ENCODE measurements around the gene ANAPC7.
"Not testable (repeated sequence)": the region's sequence is repeated elsewhere in the genome, so short reads cannot be mapped to it uniquely, and the experiment has no call there.

The ANAPC7 gene

DNA sequence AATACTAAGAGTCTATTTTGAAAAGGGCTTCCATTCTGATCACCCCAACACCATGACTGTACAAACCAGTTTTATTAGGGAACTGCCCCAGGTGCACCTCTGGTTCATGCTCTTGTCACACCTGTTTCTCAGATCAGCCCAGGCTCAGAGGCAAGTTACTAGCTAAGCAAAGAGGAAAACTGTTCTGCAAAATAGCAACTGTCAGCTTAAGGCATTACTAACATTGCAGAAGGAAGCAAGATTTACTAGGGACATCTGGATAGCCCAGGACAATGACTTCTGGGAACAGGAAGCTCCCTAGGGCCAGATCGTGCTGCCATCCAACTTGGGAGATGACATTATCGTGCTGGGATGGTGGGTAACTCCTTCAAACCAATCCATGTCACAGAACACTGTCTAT lies 30.1 kb downstream of the ANAPC7 start:
- ATAC-seq, result no peak

DNA sequence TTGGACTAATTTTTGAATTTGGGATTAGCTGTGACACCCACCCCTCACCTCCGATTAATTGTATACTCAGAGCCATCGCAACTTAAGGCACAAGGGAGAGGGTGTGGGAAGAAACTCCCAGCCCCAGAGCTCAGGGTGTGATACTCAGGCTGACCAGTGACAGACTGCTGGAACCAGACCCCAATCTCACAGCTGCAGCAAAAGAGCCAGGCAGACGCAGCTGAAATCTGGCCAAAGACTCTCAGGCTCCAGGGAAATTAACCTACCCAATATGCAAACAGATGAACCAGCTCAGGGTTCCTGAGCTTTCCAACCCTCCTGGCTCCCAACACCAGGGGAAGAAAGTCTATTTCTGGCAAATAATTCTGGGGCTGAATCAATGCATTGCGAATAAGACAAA lies 30.5 kb downstream of the ANAPC7 start:
- ATAC-seq, result no peak

- no peak for ATAC-seq
Observed at GRCh38 chr12:110372056-110372425, 31.5 kb downstream of the ANAPC7 start.

DNA sequence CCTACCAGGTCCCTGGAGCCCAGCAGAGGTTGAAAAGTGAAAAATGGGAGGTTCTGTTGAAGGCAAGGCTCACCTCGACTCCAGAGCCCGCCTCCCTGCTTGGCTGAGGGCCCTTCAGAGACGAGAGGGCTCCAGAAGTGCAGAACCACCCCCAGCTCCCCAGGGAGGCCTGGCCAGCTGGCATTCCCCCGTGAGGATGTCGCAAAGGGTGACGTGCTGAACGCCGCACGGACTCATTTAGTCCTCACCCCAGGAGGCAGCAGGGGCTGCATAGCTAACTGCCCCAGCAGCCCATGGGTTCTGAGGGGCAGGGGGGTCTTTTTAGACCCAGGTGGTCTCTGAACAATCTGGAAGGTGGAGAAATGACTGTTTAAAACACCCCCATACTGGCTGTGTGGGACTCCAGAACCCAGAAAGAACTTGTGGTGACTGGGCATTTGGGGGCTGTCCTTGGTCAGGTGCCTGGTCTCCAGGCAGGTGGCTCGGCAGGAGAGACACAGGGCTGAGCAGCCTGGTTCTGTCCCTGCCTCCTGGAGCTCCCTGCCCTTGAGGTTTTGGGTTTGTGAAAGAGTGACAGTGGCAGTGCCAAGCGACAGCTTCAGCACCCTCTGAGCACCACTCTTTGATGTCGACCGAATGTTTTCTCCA lies 32.0 kb downstream of the ANAPC7 start:
- peak; percentile 21 to 43 for ATAC-seq

- no peak for ATAC-seq
Observed at GRCh38 chr12:110370732-110371231, 32.7 kb downstream of the ANAPC7 start.

DNA sequence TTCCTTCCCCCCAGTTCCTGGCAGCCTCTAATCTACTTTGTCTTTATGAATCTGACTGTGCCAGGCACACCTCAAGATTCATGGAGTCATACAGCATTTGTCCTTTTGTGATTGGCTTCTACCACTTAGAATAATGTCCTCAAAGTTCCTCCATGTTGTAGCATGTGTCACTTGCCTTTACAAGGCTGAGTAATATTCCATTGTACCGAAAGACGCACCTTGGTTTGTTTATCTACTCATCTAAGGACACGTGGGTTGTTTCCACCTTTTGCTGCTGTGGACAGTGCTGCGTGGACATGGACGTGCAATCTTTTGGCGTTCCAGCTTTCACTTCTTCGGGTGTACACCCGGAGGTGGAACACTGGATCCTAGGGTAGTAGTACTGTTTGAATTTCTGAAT lies 33.5 kb downstream of the ANAPC7 start:
- ATAC-seq, result no peak

DNA sequence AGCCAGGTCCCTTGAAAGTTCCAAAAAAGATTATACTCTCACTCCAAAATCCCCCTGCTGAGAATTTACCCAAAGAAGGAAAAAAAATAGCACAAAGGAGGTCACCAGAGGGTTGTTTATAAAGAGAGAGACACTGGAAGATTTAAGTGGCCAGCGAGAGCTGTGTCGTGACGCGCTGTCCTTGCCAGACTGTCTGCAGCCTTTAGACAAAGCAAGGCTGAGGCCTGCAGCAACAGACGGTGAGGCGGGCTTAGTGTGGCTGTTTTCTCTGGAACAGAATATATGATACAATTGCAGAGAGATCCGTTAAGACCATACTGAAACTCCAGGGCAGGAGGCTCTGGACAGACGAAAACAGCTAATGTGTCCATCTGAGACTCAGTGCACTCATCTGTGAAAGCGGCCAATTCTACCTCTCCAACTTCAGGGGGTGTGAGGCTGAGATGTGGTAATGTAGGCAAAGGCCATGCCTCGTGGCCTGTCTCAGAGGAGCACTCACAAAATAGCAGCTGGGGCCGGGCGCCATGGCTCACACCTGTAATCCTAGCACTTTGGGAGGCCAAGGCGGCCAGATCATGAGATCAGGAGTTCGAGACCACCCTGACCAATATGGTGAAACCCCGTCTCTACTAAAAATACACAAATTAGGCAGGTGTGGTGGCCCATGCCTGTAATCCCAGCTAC lies 36.2 kb downstream of the ANAPC7 start:
- ATAC-seq, result no peak

DNA sequence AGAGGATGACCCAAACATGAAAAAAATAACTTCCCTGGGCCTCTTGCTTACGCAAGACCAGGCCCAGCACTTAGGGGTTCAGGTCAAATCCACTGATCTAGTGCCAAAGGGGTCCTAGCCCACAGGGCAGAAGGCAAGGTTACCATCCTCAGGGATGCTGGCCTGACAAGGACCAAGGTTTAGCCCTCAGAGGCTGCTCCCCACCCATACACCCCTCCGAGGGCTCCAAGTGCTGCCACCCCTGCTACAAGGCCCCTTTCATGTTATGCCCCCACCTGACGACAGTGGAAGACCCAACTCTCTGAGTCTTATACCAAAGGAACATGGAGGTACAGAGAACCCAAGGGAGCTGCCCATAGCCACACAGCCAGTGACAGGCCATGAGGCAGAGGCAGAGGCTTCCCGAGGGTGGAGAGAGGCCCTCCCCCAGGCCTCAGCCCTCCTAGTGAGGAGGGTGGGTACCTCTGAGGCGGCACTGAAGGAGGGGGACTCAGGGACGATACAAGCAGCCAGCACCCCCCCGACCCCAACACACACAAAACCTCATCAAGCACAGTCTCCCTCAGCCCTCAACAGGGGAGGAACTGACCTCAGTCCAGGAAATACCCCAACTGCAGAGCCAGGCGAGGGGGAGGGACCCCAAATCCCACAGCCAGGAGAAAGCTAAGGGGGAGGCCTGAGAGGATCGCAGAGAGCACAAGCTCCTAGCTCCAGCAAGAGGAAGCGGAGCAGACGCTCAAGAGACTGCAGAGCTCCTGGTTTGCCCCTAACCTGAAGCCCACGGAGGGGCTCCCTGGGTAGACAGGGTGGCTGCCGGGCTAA lies 37.0 kb downstream of the ANAPC7 start:
- ATAC-seq, result no peak

DNA sequence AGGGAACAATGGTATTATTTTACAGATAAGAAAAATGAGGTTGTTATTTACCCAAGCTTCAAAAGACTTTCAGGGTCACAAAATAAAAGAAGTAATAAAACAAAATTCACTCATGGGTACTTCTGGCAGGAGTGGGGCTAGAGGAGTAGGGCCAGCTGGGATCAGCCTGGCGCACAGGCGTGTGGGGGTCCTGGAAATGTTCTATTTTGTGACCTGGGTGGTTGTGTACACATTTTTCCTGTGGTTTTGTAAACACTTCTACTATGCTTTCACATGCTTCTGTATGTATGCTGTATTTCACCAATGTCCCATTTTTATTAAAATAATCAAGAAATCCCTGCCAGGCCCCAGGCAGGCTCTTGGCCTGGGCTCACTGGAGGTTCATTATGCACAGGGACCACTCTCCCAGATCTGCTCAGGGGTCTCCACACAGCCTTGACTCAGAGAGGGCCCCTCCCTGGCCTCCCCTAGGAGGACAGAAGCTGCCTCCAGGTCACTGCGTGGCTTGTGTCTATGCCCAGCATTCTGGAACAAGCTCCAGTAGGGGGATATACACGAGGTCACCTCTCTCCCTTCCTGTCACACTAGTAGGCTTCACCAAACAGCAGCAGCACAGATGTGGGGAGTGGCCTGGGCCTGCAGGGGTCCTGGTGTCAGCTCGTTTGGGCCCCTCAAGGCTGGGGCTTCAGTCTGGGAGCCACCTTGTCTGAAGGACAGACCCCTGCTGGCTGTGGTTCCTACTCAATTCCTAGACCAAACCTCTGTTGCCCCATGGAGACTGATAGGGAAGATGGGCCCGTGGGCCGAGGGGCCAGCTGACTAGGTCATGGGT lies 37.8 kb downstream of the ANAPC7 start:
- no peak for ATAC-seq

DNA sequence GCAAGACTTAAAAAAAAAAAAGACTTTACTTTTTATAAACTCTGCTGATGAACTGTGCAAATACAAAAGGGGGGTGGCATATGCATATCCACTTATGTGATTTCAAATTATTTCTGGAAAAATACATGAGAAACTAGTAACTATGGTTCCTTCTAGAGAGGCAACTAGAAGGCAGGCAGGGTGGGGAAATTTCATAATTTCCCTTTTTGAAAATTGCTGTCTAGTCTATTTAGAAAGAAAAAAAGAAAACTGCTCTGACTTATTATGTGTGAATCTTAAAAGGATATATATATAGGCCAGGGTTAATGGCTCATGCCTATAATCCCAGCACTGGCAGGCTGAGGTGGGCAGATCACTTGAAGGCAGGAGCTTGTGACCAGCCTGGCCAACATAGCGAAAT lies 42.3 kb downstream of the ANAPC7 start:
- no peak for ATAC-seq

DNA sequence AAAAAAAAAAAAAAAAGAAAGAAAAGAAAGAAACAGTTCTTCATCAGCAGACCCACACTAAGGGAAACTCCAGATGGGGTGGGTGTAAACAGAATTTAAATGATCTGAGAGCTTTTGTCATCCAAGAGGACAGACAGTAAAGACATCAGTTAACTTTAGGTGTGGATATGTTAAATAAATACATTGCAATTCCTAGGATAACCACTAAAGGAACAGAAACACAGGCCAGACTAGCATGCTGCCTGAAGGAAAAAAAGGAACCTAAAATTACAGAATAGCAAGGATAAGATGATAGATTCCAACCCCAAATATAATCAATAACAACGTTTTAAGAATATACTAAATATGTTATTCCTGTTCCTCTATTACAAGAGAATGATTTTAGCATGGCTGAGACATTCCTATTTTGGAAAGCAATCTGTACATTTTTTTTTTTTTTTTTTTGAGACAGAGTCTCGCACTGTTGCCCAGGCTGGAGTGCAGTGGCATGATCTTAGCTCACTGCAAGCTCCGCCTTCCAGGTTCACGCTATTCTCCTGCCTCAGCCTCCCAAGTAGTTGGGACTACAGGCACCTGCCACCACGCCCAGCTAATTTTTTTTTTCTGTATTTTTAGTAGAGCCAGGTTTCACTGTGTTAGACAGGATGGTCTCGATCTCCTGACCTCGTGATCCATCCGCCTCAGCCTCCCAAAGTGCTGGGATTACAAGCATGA lies 45.0 kb downstream of the ANAPC7 start:
- not testable (repeated sequence) for ATAC-seq

- peak; percentile 22 to 31 for ATAC-seq
Observed at GRCh38 chr12:110355073-110355472, 48.4 kb downstream of the ANAPC7 start.

GRCh38 chr12:110354172-110354780 lies 49.2 kb downstream of the ANAPC7 start:
- ATAC-seq, result no peak

DNA sequence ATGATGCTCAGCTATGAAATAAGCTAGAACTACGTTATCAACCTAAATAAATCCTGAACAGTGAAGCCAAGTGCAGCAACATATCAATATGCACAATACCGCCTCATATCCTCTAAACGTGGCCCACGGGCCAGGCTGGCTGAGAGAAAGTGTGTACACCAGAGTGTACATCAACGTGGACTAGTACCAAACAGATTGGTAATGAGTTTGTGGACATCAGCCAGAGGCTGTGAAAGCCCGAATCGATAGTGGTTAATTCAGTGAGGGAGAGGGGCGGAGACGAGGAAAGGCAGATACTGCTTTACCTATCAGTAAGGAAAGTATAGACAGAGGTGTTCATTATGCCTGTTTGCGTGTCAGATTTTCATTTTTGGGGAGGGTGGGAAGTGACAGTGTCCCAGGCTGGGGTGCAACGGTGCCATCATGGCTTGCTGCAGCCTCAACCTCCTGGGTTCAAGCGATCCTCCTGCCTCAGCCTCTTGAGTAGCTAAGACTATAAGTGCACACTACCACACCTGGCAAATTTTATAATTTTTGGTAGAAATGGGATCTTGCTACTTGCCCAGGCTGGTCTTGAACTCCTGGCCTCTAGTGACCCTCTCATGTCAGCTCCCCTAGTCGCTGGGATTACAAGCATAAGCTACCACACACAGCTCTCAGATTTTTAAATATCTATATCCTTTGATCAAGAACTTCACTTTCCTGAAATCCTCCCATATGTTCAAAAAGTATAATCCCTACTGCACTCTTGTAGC lies 50.1 kb downstream of the ANAPC7 start:
- no peak for ATAC-seq

GRCh38 chr12:110352401-110352800 lies 51.1 kb downstream of the ANAPC7 start:
- no peak for ATAC-seq

DNA sequence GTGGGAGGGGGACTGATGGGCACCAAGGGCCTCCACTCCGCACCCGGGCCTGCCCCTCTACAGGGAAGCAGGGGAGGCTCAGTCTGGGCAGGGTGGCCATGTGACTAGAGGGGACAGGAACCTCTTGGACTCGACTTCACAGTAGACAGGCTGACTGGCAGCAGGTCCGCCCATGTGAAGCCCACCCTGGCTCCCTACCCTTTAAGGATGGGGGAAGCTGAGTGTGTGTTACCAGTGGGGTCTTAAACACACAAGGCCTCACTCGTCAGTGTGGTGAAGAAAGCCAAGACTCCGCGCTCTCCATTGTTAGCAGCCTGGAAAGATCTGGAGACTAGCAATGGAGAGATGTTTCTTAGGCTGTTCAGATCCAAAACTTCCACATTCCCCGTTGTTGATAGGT lies 52.4 kb downstream of the ANAPC7 start:
- ATAC-seq, result no peak

GRCh38 chr12:110349514-110350151 lies 53.9 kb downstream of the ANAPC7 start:
- ATAC-seq, result peak; percentile 71 to 73

GRCh38 chr12:110349096-110349495 lies 54.4 kb downstream of the ANAPC7 start:
- ATAC-seq, result peak in 1 of 2 donors; percentile 6

DNA sequence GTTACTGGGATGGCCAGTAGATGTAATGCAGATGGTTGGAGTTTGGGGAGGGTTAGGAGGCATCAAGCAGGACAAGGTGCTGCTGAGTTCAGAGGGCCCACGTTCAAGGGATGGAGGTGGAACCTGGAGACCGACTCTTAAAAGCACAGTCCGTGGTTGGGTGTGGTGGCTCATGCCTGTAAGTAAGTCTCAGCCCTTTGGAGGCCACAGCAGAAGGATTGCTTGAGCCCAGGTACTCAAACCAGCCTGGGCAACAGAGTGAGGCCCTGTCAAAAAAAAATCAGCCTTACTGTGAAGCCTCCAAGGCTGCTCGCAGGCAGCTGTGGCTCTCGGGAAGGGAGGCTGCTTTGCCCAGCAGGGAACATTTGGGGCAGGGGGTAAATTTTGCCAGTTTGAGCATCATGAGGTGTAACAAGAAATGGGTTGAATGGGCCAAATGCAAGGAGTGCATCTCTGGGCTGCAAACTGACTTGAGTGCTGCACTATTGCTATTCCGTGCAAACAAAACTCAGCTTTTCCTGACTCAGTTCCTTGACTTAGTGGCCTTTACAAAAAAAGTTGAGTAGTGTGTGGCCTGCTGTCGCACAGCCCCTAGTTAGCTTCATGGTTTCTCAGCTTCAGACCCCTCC lies 55.0 kb downstream of the ANAPC7 start:
- ATAC-seq, result no peak

- ATAC-seq, result no peak
Observed at GRCh38 chr12:110347767-110348166, 55.7 kb downstream of the ANAPC7 start.
